ENCODE measurements around the gene COQ6.

- TF ChIP-seq GATA2 (IDR thresholded peaks at IDR 0.05; ENCODE audit: low read depth, low read length): no peak
- no peak for TF ChIP-seq GATA3 (IDR thresholded peaks at IDR 0.05; ENCODE audit: low read depth, low read length)
Measured at GRCh38 chr14:73942180-73942579, 7.9 kb upstream of the COQ6 start.
